ENCODE data around the gene CATSPERB. TPM values are rescaled to one million over a fixed set of nuclear protein-coding genes. Genes with fewer than 3 reads are reported as not detected.

The CATSPERB gene
- total and polyA plus RNA-seq, 9 of the 15 experiments (the other 6 are each of a cell fraction or from before 2014, with no cell fraction given): 0.05 to 1.4 (median 0.89) TPM

GRCh38 chr14:91681893-91682563 is 49.9 kb downstream of the CATSPERB start (continued):
- TF ChIP-seq BRF1 (IDR thresholded peaks at IDR 0.05; ENCODE audit: borderline replicate concordance, extremely low read depth, insufficient read length) (no peak), ZNF174 (CRISPR knock-in tag; IDR thresholded peaks at IDR 0.05) (no peak), BCOR (IDR thresholded peaks at IDR 0.05) (no peak)

- Histone ChIP-seq H3K79me2 (ENCODE audit: control insufficient read depth, insufficient read depth, low read length) (no peaks in the 10 kb centered on the region), H3K27ac (ENCODE audit: extremely low read depth, low read depth, low read length) (no peak overlapping the region), H4K20me1 (replicated peaks; ENCODE audit: control insufficient read depth, insufficient read depth, low read length) (no peaks in the 10 kb centered on the region), H3K9ac (ENCODE audit: insufficient read depth in 1 of 2, low read depth in 2 of 2, low read length in 2 of 2) (no peak overlapping the region), H2AFZ (ENCODE audit: low read depth, low read length) (no peak overlapping the region), H3K4me3 (no peak overlapping the region), H3K36me3 (ENCODE audit: control insufficient read depth, insufficient read depth, low read length) (no peaks in the 10 kb centered on the region), H3K27me3 (ENCODE audit: control insufficient read depth in 2 of 2, insufficient read depth in 2 of 2, low read length in 2 of 2) (no peaks in the 10 kb centered on the region), H3K9me3 (replicated peaks; ENCODE audit: control insufficient read depth, insufficient read depth, low read depth, low read length) (no peaks in the 10 kb centered on the region), H3K9me1 (ENCODE audit: control insufficient read depth, insufficient read depth, low read length) (no peaks in the 10 kb centered on the region), H3K4me1 (replicated peaks in 1 of 2; ENCODE audit: control insufficient read depth in 2 of 2, insufficient read depth in 2 of 2, low read length in 2 of 2) (no peaks in the 10 kb centered on the region), H3K4me2 (ENCODE audit: insufficient read depth, low read length) (no peak overlapping the region)
- DNase-seq (ENCODE audit: extremely low read depth in 1 of 4, low spot score in 3 of 4) (no peak), ATAC-seq (no peak), FAIRE-seq (no peak)
- 12% methylated on average over 4 of the region's 4 CpGs for WGBS (ENCODE audit: insufficient coverage, low coverage, missing lambda C conversion rate)
- in situ Hi-C loops (cut with MboI): no loop called here
- no TSS peak for BruUV-seq (replicated peaks)
- POLR2A ChIA-PET: no interaction called here
- TF ChIP-seq FOSL1 (tag; conservative IDR thresholded peaks at IDR 0.05) (peak; percentile 75), MYNN (IDR thresholded peaks at IDR 0.05) (no peak), MYNN (CRISPR knock-in tag; IDR thresholded peaks at IDR 0.05) (no peak), JUND (IDR thresholded peaks at IDR 0.05; ENCODE audit: borderline replicate concordance, low read depth, low read length) (peak; percentile 52; the same call in 1 of the 2 replicates), JUND (tag; IDR thresholded peaks at IDR 0.05; ENCODE audit: borderline replicate concordance, low read depth, low read length) (peak; percentile 42; the same call in 1 of the 3 replicates), TEAD4 (IDR thresholded peaks at IDR 0.05; ENCODE audit: low read length) (0 out of 2 replicates have a peak, but pooled peaks have one; percentile 9), TEAD4 (CRISPR knock-in tag; IDR thresholded peaks at IDR 0.05; ENCODE audit: borderline replicate concordance) (no peak)
- intact Hi-C loops (cut with micrococcal nuclease): no loop called here
- CTCF ChIA-PET (ENCODE audit: low intra/inter-chr PET ratio): no interaction called here
These were observed 50.8 kb downstream of the CATSPERB start for GRCh38 chr14:91681118-91681517.
